Activated naive CD8-positive, alpha-beta T cell treated with anti-CD3 and anti-CD28 coated beads, Interleukin-2, amount 10 ng/mL, durations not matched to agents 7 days and 5 days (primary cell): ENCODE data around the gene TSTD1. TPM values are rescaled to one million over a fixed set of nuclear protein-coding genes. Genes with fewer than 3 reads are reported as not detected.

ENCODE experiments used
- total RNA-seq, 2 experiments: library from RNA; stranded (reverse); gene quantifications; one replicate each; pipeline ENCODE4 v1.2.3, GENCODE V29; 2021

The TSTD1 gene
- total RNA-seq, 2 experiments from 2014 or later: 81.7 to 84.9 TPM

Other genes starting within 250 kb of the TSTD1 start
- 10 to 100 TPM; 70.9 to 73.6 TPM for gene LY9, start 242.8 kb downstream of the TSTD1 start, total RNA-seq
- gene CD244, start 176.1 kb downstream of the TSTD1 start, total RNA-seq: 1 to 10 TPM; 6.0 to 7.8 TPM
- not detected for gene ITLN1, start 153.8 kb downstream of the TSTD1 start, total RNA-seq
- not detected for gene ITLN2, start 84.2 kb downstream of the TSTD1 start, total RNA-seq
- 10 to 100 TPM; 28.5 to 35.9 TPM for gene F11R, start 17.8 kb downstream of the TSTD1 start, total RNA-seq
- 10 to 100 TPM; 93.0 to 96.3 TPM for gene USF1, start 7.0 kb upstream of the TSTD1 start, total RNA-seq
- gene ARHGAP30, start 30.9 kb upstream of the TSTD1 start, total RNA-seq: 100 to 1,000 TPM; 260 to 273 TPM
- not detected for gene NECTIN4, start 50.6 kb upstream of the TSTD1 start, total RNA-seq
- gene KLHDC9, start 59.4 kb upstream of the TSTD1 start, total RNA-seq: 1 to 10 TPM; 1.2 TPM
- 10 to 100 TPM; 54.1 to 62.3 TPM for gene PFDN2, start 79.1 kb upstream of the TSTD1 start, total RNA-seq
- gene NIT1, start 79.1 kb upstream of the TSTD1 start, total RNA-seq: 10 to 100 TPM; 44.7 to 49.3 TPM
- gene DEDD, start 93.7 kb upstream of the TSTD1 start, total RNA-seq: 10 to 100 TPM; 39.8 to 40.3 TPM
- 10 to 100 TPM; 95.9 to 98.1 TPM for gene UFC1, start 115.0 kb upstream of the TSTD1 start, total RNA-seq
- gene USP21, start 120.5 kb upstream of the TSTD1 start, total RNA-seq: 10 to 100 TPM; 40.7 to 46.8 TPM
- gene PPOX, start 127.5 kb upstream of the TSTD1 start, total RNA-seq: 10 to 100 TPM; 47.0 to 53.0 TPM
- gene B4GALT3, start 138.5 kb upstream of the TSTD1 start, total RNA-seq: 10 to 100 TPM; 54.5 to 54.8 TPM
- gene ADAMTS4, start 160.1 kb upstream of the TSTD1 start, total RNA-seq: 1 to 10 TPM; 2.5 to 3.5 TPM
- gene NDUFS2, start 163.4 kb upstream of the TSTD1 start, total RNA-seq: 10 to 100 TPM; 80.6 to 92.8 TPM
- gene FCER1G, start 176.3 kb upstream of the TSTD1 start, total RNA-seq: 10 to 100 TPM; 18.9 to 22.1 TPM
- not detected for gene APOA2, start 184.7 kb upstream of the TSTD1 start, total RNA-seq
- 10 to 100 TPM; 13.7 to 17.4 TPM for gene TOMM40L, start 187.1 kb upstream of the TSTD1 start, total RNA-seq
- not detected for gene NR1I3, start 199.2 kb upstream of the TSTD1 start, total RNA-seq
- gene PCP4L1, start 219.8 kb upstream of the TSTD1 start, total RNA-seq: 1 to 10 TPM in 1 of 2 experiments, under 1 TPM in 1; 0.91 to 1.1 TPM